Retinal pigment epithelial cell (primary cell): ENCODE data around the gene OCEL1.

ENCODE experiments used
- DNase-seq: peaks from one replicate; pipeline ENCODE4 v3.0.0-alpha.2; 2010; ENCODE audit warnings: low read depth
- H3K4me3 ChIP-seq: 2 replicates; pipeline ENCODE4 v1.5.1; 2011; ENCODE audit warnings: mild to moderate bottlenecking, low read length, control low read depth, moderate library complexity
- TF ChIP-seq, protein P1 (sequence below): conservative IDR thresholded peaks from 2 replicates; pipeline ENCODE4 v1.5.1; 2011; ENCODE audit warnings: low read depth, low read length, control low read depth, inconsistent platforms

Gene OCEL1

DNA sequence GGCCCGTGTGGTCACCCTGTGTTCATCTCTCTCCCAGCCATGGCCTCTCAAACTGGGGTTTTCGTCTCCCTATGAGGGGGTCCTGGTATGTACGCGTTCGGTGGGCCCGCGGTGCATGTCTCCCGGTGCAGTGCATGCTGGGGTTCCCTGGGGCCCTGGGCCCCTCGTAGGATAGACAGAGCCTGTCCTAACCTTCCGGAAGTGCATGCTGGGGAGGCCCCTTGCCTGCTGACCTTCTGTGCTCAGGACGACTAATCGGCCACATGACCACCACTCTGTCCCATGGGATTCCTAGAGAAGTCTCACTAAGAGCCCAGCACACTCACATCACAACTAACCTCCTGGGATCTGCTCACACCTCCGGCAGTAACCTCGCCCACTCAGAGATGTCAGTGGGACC, 15.7 kb upstream of the OCEL1 start:
- DNase-seq: no peak

DNA sequence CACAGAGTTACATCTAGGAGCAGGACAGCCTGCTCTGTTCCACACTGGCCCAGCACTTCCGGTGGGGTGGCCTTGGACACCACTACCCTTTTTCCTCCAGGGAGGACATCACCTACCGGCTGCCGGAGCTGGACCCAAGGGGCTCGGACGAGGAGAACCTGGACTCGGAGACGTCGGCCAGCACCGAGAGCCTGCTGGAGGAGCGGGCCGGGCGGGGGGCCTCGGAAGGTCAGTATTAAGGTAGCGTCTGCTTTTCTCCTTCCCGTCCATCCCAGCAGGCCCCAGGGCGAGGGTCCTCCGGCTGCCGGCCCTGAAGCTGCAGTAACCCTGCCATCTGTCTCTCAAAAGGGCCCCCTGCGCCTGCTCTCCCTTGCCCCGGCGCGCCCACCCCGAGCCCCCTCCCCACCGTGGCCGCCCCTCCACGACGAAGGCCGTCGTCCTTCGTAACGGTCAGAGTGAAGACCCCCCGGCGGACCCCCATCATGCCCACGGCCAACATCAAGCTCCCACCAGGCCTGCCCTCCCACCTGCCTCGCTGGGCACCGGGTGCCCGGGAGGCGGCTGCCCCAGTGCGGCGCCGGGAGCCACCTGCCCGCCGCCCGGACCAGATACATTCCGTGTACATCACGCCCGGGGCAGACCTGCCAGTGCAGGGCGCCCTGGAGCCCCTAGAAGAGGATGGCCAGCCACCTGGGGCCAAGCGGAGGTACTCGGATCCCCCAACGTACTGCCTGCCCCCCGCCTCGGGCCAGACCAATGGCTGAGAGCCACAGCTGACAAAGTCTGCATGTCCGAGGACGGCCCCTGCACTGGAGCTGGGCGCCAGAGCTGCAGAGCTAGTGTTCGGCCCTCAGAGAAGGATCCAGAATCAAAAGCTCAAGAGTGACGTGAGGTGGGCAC, 14.2 kb upstream of the OCEL1 start:
- DNase-seq: no peak
- H3K4me3 ChIP-seq: no peak overlapping the region
- TF ChIP-seq, protein P1, sequence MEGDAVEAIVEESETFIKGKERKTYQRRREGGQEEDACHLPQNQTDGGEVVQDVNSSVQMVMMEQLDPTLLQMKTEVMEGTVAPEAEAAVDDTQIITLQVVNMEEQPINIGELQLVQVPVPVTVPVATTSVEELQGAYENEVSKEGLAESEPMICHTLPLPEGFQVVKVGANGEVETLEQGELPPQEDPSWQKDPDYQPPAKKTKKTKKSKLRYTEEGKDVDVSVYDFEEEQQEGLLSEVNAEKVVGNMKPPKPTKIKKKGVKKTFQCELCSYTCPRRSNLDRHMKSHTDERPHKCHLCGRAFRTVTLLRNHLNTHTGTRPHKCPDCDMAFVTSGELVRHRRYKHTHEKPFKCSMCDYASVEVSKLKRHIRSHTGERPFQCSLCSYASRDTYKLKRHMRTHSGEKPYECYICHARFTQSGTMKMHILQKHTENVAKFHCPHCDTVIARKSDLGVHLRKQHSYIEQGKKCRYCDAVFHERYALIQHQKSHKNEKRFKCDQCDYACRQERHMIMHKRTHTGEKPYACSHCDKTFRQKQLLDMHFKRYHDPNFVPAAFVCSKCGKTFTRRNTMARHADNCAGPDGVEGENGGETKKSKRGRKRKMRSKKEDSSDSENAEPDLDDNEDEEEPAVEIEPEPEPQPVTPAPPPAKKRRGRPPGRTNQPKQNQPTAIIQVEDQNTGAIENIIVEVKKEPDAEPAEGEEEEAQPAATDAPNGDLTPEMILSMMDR: no peak

More for the DNA sequence above, 15.7 kb upstream of the OCEL1 start:
- TF ChIP-seq, protein P1: no peak
- no peak overlapping the region for H3K4me3 ChIP-seq

DNA sequence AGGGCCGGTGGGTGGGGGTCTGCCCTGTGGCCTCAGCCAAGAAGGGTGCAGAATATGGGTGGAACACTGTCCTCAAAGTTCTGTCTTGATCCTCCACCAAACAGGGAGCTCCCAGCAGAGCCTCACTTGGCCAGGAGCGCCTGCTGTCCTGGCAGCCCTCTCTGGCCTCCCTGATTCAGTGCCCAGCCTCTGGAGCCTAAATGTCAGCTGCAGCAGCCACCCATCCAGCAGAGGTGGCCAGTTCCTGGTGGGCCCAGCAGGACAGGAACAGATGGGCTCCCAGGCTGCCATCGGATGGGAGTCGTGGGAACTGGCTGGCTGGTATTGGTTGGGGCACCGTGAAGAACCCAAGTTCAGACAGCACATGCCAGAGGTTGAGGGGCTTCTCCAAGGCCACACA, 12.7 kb upstream of the OCEL1 start:
- no peak for DNase-seq
- no peak overlapping the region for H3K4me3 ChIP-seq
- TF ChIP-seq, protein P1: no peak

DNA sequence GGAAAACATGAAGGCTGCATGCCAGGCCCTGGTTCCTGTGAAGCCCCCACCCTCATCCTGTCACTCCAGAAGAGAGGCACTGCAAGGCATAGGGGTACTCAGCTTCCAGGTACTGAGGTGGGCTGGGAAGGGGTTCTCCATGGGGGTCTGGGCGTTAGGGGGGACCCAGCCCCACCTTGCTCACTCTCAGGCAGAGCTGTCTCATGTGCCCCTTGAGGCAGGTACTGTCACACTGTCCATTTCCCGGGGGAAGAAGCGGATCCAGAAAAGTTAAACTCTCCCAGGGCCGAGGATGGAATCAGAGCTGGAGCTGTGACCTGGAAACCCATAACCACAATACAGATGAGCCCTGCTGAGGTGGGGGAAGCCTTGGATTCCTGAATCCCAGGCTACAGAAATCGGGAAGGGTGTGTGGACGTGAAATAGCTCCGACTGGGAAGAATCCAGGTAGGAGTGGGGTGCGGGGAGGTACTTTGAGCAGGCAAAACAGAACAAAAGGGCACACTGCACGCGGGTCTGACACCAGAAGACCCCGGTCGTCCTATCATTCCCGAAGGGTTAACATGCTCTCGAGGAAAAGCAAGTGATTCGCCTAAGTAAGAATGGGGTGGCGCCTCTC, 11.4 kb upstream of the OCEL1 start:
- TF ChIP-seq, protein P1: no peak
- H3K4me3 ChIP-seq: peak overlapping the region; percentile 73
- no peak for DNase-seq

DNA sequence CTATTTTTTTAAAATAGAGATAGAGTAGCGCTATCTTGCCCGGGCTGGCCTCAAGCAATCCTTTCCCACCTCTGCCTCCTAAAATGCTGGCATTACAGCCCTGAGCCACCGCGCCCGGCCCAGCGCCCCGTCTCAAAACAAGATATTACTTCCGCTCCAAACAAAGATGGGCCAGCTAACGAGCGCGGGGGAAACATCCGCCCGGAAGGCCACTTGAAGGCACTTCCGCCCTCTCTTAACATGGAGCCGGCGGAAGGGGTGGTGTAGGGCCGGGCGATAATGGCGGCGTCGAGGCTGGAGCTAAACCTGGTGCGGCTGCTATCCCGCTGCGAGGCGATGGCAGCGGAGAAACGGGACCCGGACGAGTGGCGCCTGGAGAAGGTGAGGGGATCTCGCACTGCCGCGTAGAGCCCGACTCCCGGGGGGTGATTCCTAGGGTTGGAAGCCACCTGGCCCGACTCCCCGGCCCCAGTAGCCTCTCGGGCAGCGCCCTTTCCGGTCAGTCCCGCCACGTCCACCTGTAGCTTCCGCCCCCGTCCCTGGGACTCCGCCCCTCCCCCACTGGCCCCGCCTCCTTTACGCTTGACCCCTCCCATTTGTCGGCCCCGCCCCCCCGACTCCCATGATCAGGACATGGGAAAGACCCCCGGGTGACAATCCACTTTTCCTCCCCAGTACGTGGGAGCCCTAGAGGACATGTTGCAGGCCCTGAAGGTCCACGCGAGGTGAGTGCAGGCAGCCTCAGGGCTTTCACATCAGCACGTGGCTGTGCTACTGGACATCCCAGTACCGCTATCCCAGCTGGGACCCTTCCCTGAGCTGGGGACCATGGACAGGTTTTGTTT, 10.7 kb upstream of the OCEL1 start, which contains the start of gene USE1:
Gene USE1, plus strand, starts transcription at position 231 of the 845 bp plus-strand sequence. Its CDS starts 49 bp downstream, at position 280.
- TF ChIP-seq, protein P1: no peak
- peak within 1 kb of the TSS; percentile 73 for H3K4me3 ChIP-seq
- DNase-seq: peak; percentile 64

DNA sequence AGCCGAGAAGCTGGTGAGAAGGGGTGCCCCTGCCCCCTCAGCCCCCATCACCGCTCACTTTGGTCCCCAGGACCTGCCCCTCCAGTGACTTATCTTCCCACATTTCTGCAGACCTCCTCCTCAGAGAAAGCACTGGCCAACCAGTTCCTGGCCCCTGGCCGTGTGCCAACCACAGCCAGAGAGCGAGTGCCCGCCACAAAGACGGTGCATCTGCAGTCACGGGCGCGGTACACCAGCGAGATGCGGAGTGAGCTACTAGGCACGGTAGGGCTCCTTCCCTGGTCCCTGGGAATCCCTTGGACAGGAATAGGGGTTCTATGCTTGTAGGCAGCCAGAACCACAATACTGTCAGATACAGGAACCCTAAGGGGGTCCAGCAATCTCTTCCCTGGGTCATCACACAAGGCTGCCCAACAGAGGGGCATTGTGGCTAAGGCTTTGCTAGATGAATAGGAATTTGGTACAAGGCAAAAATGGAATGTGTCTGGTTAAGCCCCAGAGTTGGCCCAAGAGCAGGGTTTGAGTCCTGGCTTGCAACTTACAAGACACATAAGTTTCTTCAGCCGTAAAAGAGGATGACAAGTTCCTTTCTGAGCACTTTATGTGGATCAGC, 9.9 kb upstream of the OCEL1 start:
- H3K4me3 ChIP-seq: peak overlapping the region; percentile 73
- TF ChIP-seq, protein P1: no peak
- no peak for DNase-seq
